ENCODE data around the gene CMKLR1. TPM values are rescaled to one million over a fixed set of nuclear protein-coding genes. Genes with fewer than 3 reads are reported as not detected.

CMKLR1 gene
- total RNA-seq, 1 donor from 2014 or later: 10.6 TPM

- DNase-seq (ENCODE audit: missing footprints) (no peak), ATAC-seq (no peak)
- intact Hi-C loops (cut with DNase I): no loop called here
Measured at GRCh38 chr12:108320507-108321293, 18.4 kb downstream of the CMKLR1 start.

GRCh38 chr12:108319277-108320234, 19.6 kb downstream of the CMKLR1 start:
- no peak for DNase-seq (ENCODE audit: missing footprints)
- ATAC-seq: no peak
- intact Hi-C loops (cut with DNase I): no loop called here

- intact Hi-C loops (cut with DNase I): no loop called here
- DNase-seq (ENCODE audit: missing footprints) (no peak), ATAC-seq (peak; percentile 64)
Measured at GRCh38 chr12:108318472-108319275, 20.4 kb downstream of the CMKLR1 start.

- DNase-seq (ENCODE audit: missing footprints) (no peak), ATAC-seq (no peak)
- intact Hi-C loops (cut with DNase I): no loop called here
Measured at GRCh38 chr12:108317308-108318234, 21.5 kb downstream of the CMKLR1 start.

- ATAC-seq (no peak), DNase-seq (ENCODE audit: missing footprints) (no peak)
- intact Hi-C loops (cut with DNase I): no loop called here
Measured at GRCh38 chr12:108316176-108317086, 22.7 kb downstream of the CMKLR1 start.

GRCh38 chr12:108315486-108316105, 23.5 kb downstream of the CMKLR1 start:
- ATAC-seq (no peak), DNase-seq (ENCODE audit: missing footprints) (no peak)
- intact Hi-C loops (cut with DNase I): no loop called here

- ATAC-seq (peak; percentile 46), DNase-seq (ENCODE audit: missing footprints) (no peak)
- intact Hi-C loops (cut with DNase I): no loop called here
Measured at GRCh38 chr12:108313606-108314351, 25.3 kb downstream of the CMKLR1 start.

GRCh38 chr12:108313241-108313605, 25.9 kb downstream of the CMKLR1 start:
- intact Hi-C loops (cut with DNase I): no loop called here
- ATAC-seq: no peak
- DNase-seq (ENCODE audit: missing footprints): no peak

GRCh38 chr12:108312693-108313189, 26.4 kb downstream of the CMKLR1 start:
- ATAC-seq (peak; percentile 74), DNase-seq (ENCODE audit: missing footprints) (peak; percentile 78)
- intact Hi-C loops (cut with DNase I): no loop called here

- intact Hi-C loops (cut with DNase I): no loop called here
- no peak for ATAC-seq
Measured at GRCh38 chr12:108312073-108312659, 26.9 kb downstream of the CMKLR1 start.

GRCh38 chr12:108311605-108312004, 27.5 kb downstream of the CMKLR1 start:
- intact Hi-C loops (cut with DNase I): no loop called here
- DNase-seq (ENCODE audit: missing footprints) (peak; percentile 46), ATAC-seq (no peak)

More at GRCh38 chr12:108312073-108312659, 26.9 kb downstream of the CMKLR1 start:
- DNase-seq (ENCODE audit: missing footprints): peak; percentile 46

- ATAC-seq (no peak), DNase-seq (ENCODE audit: missing footprints) (no peak)
- intact Hi-C loops (cut with DNase I): no loop called here
Measured at GRCh38 chr12:108310489-108310888, 28.6 kb downstream of the CMKLR1 start.

GRCh38 chr12:108309674-108310312, 29.3 kb downstream of the CMKLR1 start:
- intact Hi-C loops (cut with DNase I): no loop called here
- no peak for ATAC-seq

GRCh38 chr12:108308395-108309085, 30.6 kb downstream of the CMKLR1 start:
- intact Hi-C loops (cut with DNase I): no loop called here
- DNase-seq (ENCODE audit: missing footprints): no peak

More at GRCh38 chr12:108309674-108310312, 29.3 kb downstream of the CMKLR1 start:
- no peak for DNase-seq (ENCODE audit: missing footprints)

More at GRCh38 chr12:108308395-108309085, 30.6 kb downstream of the CMKLR1 start:
- no peak for ATAC-seq

All from Right ventricle myocardium inferior (tissue), 1 donor.